Epithelial cell of esophagus (primary cell): ENCODE results near the gene CADPS.

Experiments
- DNase-seq: peaks from one replicate; pipeline ENCODE4 v3.0.0; 2010; ENCODE audit warnings: low read depth
- H3K4me3 ChIP-seq: 2 replicates; pipeline ENCODE4 v1.5.1; 2011; ENCODE audit warnings: mild to moderate bottlenecking, low read length, control low read depth
- TF ChIP-seq, protein P1 (sequence below): IDR thresholded peaks from 2 replicates; pipeline ENCODE4 v1.5.1; 2011; ENCODE audit warnings: low read depth, mild to moderate bottlenecking, low read length, control low read depth, inconsistent platforms; ENCODE audit not compliant: insufficient read depth; ENCODE audit errors: missing control alignments

Gene CADPS

DNA sequence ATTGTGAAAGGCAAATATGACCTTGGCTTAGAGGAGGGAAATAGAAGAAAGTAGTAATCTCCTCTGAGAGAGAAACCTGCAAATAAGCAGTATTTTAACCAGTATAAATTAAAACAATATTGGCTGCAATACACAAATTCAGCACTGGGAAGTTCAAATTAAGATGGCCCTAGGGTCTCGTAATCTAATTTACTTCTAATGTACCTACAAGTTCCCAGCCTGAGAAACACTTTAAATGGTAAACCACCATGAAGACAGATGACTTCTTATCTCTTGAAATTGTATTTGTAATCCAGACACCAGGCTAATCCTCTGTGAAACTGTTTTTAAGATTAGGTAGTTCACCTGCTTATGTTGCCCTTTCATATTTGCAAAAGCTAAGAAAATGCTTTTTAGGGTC, 199.7 kb downstream of the CADPS start:
- no peak overlapping the region for H3K4me3 ChIP-seq
- TF ChIP-seq, protein P1, sequence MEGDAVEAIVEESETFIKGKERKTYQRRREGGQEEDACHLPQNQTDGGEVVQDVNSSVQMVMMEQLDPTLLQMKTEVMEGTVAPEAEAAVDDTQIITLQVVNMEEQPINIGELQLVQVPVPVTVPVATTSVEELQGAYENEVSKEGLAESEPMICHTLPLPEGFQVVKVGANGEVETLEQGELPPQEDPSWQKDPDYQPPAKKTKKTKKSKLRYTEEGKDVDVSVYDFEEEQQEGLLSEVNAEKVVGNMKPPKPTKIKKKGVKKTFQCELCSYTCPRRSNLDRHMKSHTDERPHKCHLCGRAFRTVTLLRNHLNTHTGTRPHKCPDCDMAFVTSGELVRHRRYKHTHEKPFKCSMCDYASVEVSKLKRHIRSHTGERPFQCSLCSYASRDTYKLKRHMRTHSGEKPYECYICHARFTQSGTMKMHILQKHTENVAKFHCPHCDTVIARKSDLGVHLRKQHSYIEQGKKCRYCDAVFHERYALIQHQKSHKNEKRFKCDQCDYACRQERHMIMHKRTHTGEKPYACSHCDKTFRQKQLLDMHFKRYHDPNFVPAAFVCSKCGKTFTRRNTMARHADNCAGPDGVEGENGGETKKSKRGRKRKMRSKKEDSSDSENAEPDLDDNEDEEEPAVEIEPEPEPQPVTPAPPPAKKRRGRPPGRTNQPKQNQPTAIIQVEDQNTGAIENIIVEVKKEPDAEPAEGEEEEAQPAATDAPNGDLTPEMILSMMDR, result no peak
- DNase-seq, result no peak

DNA sequence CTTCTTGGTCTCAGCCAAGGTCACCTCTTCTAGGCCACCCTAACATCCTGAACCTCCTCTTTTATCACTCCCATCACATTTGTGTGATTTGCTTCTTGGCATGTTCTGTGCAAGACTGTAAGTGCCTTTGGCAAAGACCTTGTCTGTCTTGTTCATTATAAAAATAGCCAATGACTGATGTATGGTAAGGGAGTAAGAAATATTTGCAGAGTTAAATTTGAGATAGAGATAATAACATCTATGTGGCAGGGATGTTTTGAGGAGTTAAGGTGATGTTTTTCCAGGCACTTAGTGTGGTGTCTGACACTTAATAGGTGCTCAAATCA, 202.3 kb downstream of the CADPS start:
- TF ChIP-seq, protein P1, result no peak
- H3K4me3 ChIP-seq, result no peak overlapping the region
- no peak for DNase-seq

DNA sequence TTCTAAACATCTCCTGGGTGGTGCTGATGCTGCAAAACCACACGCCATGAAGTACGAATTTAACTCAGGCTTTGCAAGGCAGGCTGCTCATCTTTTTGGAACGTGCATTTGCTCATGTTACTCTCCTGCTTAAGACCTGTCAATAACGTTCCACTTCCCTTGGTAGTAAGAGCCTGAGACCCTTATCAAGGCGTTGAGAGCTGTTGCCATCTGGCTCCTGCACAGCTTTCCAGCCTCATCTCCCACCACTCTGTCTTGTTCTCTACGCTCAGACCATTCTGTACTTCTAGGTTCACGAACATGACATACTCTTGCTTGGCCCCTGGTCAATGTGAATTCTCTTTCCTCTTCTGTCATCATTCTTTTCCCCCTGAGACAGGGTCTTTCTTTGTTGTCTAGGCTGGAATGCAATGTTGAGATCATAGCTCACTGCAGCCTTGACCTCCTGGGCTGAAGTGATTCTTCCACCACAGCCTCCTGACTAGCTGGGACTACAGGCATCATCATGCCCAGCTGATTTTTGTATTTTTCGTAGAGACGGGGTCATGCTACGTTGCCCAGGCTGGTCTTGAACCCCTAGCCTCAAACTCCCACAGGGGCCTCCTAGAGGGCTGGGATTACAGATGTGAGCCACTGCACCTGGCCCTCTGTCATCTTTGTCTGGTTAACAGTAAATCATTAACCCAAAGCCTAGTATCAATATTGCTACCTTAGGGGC, 202.8 kb downstream of the CADPS start:
- DNase-seq, result no peak
- TF ChIP-seq, protein P1, result no peak
- H3K4me3 ChIP-seq, result no peak overlapping the region

DNA sequence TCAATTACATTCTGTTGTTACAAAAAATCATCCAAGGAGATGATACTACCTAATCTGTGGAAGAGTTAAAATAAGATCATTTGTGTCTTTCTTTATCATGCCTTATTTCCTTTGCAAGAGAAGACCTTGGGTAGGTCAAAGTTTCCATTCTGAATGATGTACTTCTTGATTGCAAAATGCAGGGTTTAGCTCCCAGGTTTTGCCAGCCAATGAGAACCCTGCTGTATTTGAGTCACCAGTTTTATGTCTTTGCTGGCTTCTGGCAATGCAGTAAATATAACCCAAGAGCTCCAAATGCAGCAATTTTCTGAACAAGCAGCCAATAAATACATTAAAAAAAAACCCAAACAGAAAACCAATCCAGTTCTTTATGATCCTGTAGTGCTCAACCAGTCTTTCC, 204.9 kb downstream of the CADPS start:
- TF ChIP-seq, protein P1, result no peak
- DNase-seq, result peak; percentile 38
- H3K4me3 ChIP-seq, result no peak overlapping the region

DNA sequence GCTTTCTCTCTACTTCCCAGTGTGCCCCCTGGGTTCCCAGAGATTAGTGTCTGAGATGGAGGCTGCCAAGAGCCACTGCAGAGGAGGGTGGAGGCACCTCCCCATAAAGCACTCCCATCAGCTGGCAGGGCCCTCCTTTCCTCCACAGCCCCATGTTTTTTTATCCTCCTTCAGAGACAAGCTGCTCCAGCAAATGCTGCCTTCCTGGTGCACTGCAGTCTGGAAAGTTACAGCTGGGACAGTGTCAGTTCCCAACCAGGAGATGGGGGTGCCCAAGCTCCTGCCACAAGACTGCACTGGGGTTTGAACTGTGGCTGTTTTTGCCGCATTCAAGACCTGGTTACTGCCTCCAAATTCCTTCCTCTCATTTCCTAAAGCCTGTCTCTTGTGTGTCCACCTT, 206.1 kb downstream of the CADPS start:
- no peak overlapping the region for H3K4me3 ChIP-seq
- TF ChIP-seq, protein P1, result no peak
- DNase-seq, result no peak

DNA sequence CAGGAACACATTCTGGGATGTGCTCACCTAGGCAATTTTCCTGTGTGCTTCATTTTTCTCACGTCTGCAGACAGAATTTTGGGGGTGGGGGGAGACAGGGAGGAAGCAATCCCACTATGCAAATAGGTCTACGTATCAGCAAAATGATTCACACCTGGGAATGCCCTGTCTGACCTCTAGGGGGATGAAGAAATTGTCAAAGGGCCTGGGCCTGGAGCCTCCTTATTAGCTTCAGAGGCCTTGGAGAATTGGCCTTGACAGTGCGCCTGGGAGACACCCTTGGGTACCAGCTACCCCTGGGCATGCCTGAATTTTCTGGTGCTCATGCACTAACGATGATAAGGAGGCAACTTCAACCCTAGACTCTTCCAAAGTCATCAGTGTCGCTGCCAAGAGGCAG, 207.5 kb downstream of the CADPS start:
- peak; percentile 14 for DNase-seq
- TF ChIP-seq, protein P1, result peak; percentile 18
- H3K4me3 ChIP-seq, result no peak overlapping the region
